CD1c-positive myeloid dendritic cell (primary cell): ENCODE measurements around the gene HSD17B11.
A peak's percentile ranks its signal among the peaks of the same experiment; 100 is the strongest.
"Not testable (repeated sequence)": the region's sequence is repeated elsewhere in the genome, so short reads cannot be mapped to it uniquely, and the experiment has no call there.

Source experiments
- DNase-seq: peaks from one replicate; pipeline ENCODE4 v3.0.0-alpha.2; 2016; ENCODE audit errors: extremely low spot score

HSD17B11 gene

GRCh38 chr4:87390891-87391575 lies at the start of gene HSD17B11:
TSS of gene HSD17B11 (minus strand) at chr4:87391188. CDS start at chr4:87391070, 118 bp downstream.
- DNase-seq: peak; percentile 96

- DNase-seq: no peak
These were observed 42.4 kb upstream of the HSD17B11 start for GRCh38 chr4:87433342-87433741.

GRCh38 chr4:87430038-87430437 lies 39.0 kb upstream of the HSD17B11 start:
- no peak for DNase-seq

DNA sequence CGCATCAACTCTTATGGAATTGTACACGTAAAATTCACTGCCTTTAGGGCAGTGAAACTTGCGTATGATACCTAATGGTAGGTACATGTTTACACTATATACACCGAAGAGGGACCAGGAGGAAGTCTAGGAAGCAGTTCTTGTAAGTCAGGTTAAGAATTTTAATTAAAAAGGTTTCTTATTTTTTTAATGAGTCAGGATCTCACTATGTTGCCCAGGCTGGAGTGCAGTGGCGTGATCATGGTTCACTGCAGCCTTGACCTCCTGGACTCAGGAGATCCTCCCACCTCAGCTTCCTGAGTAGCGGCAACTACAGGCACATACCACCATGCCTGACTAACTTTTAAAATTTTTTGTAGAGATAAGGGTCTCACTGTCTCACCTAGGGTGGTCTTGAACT lies 38.0 kb upstream of the HSD17B11 start:
- no peak for DNase-seq

- no peak for DNase-seq
These were observed 36.5 kb upstream of the HSD17B11 start for GRCh38 chr4:87427518-87427868.

DNA sequence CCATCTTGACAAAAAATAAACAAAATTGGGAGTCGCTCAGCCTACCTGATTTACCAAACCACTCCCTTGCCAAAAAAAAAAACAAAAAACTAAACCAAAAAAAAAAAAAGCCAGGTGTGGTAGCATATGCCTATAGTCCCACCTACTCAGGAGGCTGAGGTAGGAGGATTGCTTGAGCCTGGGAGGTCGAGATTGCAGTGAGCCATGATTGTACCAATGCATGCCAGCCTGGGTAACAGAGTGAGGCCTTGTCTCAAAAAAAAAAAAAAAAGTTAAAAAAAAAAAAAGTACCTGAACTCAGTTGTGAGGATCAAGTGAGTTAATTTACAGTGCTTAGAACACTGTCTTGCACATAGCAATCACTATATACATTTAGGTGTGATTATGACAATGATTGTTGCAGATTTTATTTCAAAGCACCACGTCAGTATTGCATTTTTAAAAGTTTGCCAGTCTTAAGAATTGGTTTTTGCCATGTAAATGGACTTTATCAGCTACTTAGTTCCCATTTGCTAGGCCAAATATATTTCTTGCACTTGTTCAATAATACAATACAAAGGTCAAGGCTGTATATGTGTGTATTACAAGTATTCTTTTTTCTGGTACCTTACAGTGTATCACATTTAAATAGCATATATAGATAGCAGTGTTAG lies 36.0 kb upstream of the HSD17B11 start:
- DNase-seq: no peak

DNA sequence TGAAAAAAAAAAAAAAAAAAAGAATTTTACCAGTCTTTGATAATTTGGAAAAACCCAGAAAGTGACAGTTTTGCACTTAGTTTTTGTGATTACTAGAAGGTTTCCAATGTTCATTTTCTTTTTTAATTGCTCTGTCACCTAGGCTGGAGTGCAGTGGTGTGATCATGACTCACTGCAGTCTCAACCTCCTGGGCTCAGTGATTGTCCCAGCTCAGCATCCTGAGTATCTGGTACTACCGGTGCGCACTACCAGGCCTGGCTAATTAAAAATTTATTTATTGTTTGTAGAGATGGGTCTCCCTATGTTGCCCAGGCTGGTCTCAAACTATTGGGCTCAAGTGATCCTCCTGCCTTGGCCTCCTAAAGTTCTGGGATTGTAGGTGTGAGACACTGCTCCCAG lies 34.7 kb upstream of the HSD17B11 start:
- DNase-seq: no peak

DNA sequence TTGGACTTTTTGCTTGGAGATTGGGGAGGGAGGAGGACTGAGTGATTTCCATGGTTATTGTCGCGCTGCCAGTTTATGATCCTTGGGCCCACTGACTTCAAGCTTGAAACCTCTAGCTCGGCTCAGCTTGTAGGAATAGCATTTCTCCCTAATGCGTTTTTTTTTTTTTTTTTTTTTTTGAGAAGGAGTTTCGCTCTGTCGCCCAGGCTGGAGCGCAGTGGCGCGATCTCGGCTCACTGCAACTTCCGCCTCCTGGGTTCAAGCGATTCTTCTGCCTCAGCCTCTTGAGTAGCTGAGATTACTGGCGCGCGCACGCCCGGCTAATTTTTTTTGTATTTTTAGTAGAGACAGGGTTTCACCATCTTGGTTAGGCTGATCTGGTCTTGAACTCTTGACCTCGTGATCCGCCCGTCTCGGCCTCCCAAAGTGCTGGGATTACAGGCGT lies 33.1 kb upstream of the HSD17B11 start:
- not testable (repeated sequence) for DNase-seq

DNA sequence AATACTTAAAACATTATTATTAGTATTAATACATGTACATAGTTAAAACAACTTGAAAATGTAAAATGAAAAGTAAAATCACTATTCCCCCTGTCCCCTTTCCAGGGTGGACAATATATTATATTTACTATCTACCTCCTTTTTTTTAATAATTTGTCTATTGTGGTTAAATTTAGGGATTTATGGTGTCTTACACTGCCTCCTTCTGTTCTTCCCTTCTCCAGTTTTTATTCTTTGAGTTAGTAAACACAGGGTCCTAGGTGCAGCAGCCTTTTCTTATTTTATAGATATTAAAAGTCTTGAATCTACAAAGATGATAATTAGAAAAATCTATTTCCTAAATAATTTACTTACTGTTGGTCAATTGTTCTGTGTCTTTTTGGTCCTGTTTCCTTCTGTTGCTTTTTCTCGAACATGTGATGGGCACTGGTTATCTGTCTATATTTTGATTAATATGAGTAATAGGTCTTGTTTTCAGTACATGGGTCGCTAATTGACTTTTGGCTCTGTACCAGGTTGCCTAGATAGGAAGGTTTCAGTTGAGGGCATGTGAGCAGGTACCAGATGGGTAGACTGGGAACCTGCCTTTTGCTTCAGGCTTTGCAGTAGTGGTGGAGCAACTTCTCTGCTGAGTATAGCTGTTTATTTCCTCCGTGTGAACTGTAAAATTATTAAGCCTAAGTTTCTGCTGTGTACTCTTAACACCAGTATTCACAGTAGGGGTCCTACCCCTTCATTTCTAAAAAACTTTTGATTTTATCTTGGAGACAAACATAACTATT lies 32.5 kb upstream of the HSD17B11 start:
- no peak for DNase-seq

DNA sequence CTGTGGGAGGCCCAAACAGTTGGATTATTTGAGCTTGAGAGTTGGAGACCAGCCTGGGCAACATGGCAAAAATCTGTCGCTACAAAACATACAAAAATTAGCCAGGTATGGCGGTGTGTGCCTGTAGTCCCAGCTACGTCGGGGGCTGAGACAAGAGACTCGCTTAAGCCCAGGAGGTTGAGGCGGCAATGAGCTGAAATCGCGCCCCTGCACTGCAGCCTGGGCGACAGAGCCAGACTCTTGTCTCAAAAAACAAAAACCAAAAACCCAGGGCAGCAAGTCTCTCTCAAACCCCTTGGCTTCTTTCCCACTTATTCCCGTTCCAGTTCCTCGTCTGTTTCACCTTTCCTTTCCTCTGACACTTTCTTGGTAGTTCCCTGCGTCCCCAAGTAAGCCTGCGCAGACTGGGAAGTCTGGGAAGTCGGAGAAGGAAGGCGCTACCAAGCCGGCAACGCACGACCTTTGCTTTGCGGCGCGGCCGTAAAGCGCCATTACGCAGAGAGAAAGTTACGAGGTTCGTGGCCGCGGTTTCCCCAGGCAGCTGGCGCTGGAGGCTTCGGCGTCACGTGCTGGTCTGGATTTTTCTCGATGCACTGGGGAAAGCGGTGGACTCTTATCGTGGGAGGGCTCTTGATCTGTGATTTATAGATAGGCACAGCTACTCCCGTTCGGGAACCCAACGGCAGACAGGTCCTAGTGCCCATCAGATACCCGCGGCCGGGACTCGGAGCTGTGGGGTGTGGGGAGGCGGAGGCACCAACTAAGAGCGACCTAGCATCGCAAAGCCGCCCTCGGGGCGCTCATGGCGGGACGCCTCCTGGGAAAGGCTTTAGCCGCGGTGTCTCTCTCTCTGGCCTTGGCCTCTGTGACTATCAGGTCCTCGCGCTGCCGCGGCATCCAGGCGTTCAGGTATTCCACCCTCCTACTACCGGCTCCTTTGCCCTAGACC lies 31.4 kb upstream of the HSD17B11 start, which contains the start of gene NUDT9:
Gene NUDT9, plus strand, starts transcription at position 470 of the 949 bp plus-strand sequence. Its CDS starts 333 bp downstream, at position 803.
- DNase-seq: peak; percentile 95

DNA sequence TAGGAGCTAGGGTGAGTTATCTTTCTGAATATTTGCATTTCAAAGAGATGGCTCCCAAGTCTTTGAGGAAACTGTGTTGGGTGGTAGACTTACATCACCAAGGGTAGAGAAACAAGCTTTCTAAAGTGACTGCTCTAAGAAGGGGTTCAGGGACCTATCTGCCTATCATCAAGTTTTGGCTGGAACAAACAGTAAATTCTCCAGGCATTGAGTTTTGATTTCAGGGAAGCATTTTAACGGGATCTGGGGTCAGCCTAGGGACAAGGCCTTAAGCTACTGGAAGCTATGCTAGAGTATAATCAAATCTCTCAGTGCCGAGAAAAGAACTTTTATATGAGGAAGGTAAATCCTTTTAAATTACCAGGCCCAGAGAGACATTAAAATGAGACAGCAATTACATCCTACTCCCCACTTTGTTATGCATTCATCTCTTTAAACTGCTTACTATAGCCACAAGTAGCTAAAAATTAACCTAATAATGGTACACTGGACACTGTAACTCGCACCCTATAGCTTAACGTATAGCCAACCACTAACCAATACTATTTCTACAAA lies 29.4 kb upstream of the HSD17B11 start:
- DNase-seq: no peak

GRCh38 chr4:87419578-87420249 lies 28.7 kb upstream of the HSD17B11 start:
- DNase-seq: no peak

DNA sequence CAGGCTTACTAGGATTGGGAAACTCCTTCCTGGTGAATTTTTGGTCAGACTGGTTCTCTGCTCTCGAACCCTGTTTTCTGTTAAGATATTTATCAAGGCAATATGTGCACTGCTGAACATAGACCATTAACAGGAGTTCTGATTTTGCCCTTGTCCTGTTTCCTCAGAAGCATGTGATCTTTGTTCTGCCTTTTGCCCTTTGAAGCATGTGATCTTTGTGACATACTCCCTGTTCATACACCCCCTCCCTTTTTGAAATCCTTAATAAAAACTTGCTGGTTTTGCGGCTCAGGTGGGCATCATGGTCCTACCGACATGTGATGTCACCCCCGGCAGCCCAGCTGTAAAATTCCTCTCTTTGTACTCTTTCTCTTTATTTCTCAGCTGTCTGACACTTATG lies 27.4 kb upstream of the HSD17B11 start:
- DNase-seq: not testable (repeated sequence)

GRCh38 chr4:87416965-87417364 lies 26.0 kb upstream of the HSD17B11 start:
- no peak for DNase-seq

DNA sequence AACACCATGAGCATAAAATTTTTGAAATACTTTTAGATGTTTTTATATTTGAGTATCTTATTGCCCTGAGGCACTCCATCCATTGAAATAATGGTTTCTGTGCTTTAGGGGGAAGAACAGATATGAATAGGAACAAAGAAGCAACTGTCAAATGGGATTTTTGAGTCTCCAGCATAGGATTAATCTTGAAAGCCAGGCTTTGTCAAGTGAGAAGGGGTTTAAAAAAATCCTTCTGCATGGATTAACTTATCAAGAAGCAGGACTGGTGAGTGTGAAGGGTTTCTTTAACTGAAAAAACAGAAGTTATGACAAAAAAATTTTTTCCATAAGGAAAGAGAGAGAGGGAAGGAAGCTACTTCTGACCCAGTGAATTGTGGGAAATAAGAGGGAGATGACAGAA lies 23.8 kb upstream of the HSD17B11 start:
- DNase-seq: no peak

DNA sequence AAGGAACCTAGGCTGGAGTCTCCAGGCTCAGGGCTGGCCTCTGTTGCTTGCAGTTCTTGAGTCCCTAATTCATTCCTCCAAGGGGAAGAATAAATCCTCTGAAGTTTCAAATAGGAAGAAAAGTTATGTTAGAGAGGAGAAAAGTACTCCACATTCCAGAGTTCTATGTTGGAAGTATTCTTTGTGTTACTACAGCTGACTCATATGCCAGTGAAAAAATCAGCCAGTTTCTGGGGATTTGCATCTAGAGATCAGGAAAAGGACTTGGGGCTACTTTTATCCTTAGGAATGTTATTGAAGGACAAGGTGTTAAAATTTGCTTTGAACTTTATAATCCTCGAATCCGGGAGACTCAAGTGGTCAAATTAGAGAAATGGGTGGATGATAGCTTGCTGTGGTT lies 19.7 kb upstream of the HSD17B11 start:
- no peak for DNase-seq

GRCh38 chr4:87410157-87410556 lies 19.2 kb upstream of the HSD17B11 start:
- no peak for DNase-seq

DNA sequence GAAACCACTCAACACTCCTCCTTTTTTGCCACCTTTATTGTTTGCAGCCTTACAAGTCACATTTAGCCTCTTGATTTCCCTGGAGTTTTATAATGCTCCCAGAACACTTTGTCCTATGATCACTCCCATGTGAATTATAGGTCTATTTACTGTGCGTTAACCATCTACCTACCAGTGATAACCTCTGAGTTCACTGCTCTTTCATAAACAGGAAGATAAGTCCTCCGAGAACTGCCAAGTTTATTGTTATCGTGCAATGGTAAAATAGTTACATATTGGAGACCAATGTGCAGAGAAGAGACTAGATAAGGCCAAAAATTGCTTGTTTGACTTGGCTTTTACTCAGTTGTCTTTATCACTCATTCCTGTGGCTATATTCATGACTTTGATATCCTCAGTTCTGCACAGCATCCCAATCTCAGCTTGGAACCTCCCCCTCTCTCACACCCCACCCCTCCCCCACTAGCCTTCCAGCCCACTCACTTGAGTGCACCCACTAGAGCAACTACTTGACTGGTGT lies 18.5 kb upstream of the HSD17B11 start:
- DNase-seq: no peak

- not testable (repeated sequence) for DNase-seq
These were observed 15.9 kb upstream of the HSD17B11 start for GRCh38 chr4:87406902-87407301.

GRCh38 chr4:87406462-87406861 lies 15.5 kb upstream of the HSD17B11 start:
- no peak for DNase-seq
